Activated CD4-positive, alpha-beta T cell treated with anti-CD3 and anti-CD28 coated beads, Interleukin-2, amount 50 U/mL, for 24 hours (primary cell): ENCODE measurements around the gene MFNG.

Experiments
- DNase-seq, 2 donors: peaks; one replicate each; pipeline ENCODE4 v3.0.0-alpha.2; 2020; ENCODE audit warnings: low read depth in 1 of 2, low spot score in 1 of 2

MFNG gene

GRCh38 chr22:37496651-37497050 is 10.5 kb upstream of the MFNG start:
- no peak for DNase-seq

- DNase-seq, result no peak
Measured at GRCh38 chr22:37493979-37494378, 7.8 kb upstream of the MFNG start.

GRCh38 chr22:37492428-37493344 is 6.5 kb upstream of the MFNG start:
- DNase-seq, result peak in 1 of 2 donors; percentile 35

- no peak for DNase-seq
Measured at GRCh38 chr22:37491559-37492427, 5.6 kb upstream of the MFNG start.

- no peak for DNase-seq
Measured at GRCh38 chr22:37491106-37491505, 4.9 kb upstream of the MFNG start.

GRCh38 chr22:37489983-37490382 is 3.8 kb upstream of the MFNG start:
- DNase-seq, result no peak

- no peak for DNase-seq
Measured at GRCh38 chr22:37488337-37489135, 2.4 kb upstream of the MFNG start.

- no peak for DNase-seq
Measured at GRCh38 chr22:37487571-37487970, 1.4 kb upstream of the MFNG start.

- no peak for DNase-seq
Measured at GRCh38 chr22:37487129-37487528, 945 bp upstream of the MFNG start.

- peak in 1 of 2 donors; percentile 28 for DNase-seq
Measured at GRCh38 chr22:37485395-37486223, 575 bp downstream of the MFNG start.

GRCh38 chr22:37484480-37485394 is 1.4 kb downstream of the MFNG start:
- peak; percentile 54 to 81 for DNase-seq

GRCh38 chr22:37483050-37483449 is 3.1 kb downstream of the MFNG start:
- DNase-seq, result no peak

GRCh38 chr22:37482244-37482643 is 3.9 kb downstream of the MFNG start:
- no peak for DNase-seq

- DNase-seq, result no peak
Measured at GRCh38 chr22:37481347-37481907, 4.8 kb downstream of the MFNG start.

- no peak for DNase-seq
Measured at GRCh38 chr22:37480387-37481346, 5.5 kb downstream of the MFNG start.

GRCh38 chr22:37479196-37479595 is 7.0 kb downstream of the MFNG start:
- DNase-seq, result no peak

GRCh38 chr22:37476389-37477329 is 9.5 kb downstream of the MFNG start:
- DNase-seq, result no peak
